Fibroblast of the conjunctiva (primary cell): Measurements from ENCODE around the gene ENO3.

ENCODE experiments used
- DNase-seq: peaks from one replicate; pipeline ENCODE4 v3.0.0-alpha.2; 2010; ENCODE audit warnings: low read depth

Gene ENO3

GRCh38 chr17:4937553-4937952, 13.4 kb upstream of the ENO3 start:
- DNase-seq: no peak

- DNase-seq: no peak
Measured at GRCh38 chr17:4938069-4938491, 12.8 kb upstream of the ENO3 start.

DNA sequence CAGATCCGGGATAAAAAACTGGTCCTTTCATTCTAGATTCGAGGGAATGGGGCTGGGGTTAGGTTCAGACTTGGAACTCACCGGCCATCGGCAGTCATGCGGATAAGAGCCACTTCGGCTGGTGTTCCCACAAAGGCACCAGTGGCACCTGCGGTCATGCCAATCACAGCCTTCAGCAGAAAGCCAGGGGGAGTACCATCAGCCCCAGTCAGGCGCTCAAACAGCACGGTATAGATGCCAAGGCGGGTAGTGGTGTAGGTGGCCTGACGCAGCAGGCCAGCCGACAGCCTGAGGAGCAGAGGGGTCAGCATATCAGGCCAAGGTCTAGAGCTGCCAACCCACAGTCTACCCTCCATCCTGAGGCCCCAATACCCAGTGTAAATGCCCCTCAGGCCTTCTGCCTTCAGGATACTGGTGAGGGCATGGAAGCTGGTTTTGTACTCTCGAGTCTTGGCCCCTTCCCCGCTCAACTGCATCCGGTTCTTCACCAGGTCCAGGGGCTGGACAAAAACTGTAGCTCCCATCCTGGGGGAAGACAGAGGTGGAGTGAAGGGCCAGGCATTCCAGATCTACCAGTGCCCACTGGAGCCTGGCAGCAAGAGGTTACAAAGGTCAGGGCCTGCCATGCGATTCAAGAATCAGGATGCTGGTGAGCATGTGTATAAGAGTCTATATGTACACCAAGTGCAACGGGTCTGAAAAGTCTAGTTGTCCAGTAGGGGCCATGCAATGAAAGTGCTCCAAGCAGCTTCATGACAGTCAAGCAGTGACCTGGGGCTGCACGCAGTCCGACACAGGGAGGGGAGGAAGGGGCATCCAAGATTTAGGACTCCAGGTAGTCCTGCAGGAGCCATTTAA, 12.0 kb upstream of the ENO3 start:
- DNase-seq: no peak

- DNase-seq: no peak
Measured at GRCh38 chr17:4939546-4939795, 11.4 kb upstream of the ENO3 start.

GRCh38 chr17:4939796-4940554, 10.9 kb upstream of the ENO3 start, which contains the start of the genes RNF167 and SLC25A11:
TSS of gene RNF167 (plus strand) at chr17:4940268. CDS start at chr17:4940910, 642 bp downstream.
TSS of gene SLC25A11 (minus strand) at chr17:4940046. CDS start at chr17:4939910, 136 bp downstream.
- DNase-seq: peak; percentile 100

DNA sequence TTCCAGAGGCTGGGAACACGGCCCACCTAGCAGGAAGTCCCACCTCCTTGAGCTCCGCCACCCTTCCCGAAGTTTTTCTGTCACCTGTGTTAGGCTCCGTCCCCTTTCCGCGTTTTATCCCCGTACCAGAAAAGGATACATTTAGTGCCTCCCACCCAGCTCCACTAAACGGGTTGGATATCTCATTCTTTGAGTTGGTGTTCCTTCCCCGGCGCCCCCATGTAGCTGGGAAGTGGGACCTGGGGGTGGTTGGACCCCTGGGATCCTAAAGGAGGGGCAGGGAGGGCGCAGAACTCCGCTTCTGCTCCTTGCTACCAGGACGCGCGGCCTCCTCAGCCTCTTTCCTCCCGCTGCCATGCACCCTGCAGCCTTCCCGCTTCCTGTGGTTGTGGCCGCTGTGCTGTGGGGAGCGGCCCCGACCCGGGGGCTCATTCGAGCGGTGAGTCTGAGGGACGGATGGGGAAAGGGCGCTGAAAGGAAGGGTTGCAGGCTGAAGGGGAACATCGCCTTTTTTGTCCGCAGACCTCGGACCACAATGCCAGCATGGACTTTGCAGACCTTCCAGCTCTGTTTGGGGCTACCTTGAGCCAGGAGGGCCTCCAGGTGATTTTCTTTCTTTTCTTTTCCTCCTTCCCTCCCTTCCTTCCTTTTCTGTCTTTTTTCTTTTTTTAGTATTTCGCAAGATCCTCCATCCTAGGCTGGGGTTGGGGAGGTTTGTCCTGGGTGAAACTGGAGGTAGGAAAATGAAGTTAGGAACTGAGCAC, 10.2 kb upstream of the ENO3 start:
- DNase-seq: no peak

DNA sequence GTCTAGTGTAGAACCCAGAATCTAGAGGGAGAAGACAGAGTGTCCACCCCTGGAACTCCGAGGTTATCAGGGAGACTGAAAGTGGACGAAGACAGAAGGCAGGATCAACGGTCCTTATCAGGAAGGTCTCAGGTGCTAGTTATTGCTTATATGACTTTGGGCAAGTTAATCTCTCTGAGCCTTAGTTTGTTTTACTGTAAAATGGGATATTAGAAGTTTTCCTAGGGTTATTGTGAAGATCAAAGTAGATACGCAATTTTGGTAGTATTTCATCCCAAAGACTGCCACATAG, 9.7 kb upstream of the ENO3 start:
- DNase-seq: no peak

GRCh38 chr17:4942760-4943508, 8.0 kb upstream of the ENO3 start:
- no peak for DNase-seq

GRCh38 chr17:4944163-4944553, 6.8 kb upstream of the ENO3 start:
- DNase-seq: no peak

DNA sequence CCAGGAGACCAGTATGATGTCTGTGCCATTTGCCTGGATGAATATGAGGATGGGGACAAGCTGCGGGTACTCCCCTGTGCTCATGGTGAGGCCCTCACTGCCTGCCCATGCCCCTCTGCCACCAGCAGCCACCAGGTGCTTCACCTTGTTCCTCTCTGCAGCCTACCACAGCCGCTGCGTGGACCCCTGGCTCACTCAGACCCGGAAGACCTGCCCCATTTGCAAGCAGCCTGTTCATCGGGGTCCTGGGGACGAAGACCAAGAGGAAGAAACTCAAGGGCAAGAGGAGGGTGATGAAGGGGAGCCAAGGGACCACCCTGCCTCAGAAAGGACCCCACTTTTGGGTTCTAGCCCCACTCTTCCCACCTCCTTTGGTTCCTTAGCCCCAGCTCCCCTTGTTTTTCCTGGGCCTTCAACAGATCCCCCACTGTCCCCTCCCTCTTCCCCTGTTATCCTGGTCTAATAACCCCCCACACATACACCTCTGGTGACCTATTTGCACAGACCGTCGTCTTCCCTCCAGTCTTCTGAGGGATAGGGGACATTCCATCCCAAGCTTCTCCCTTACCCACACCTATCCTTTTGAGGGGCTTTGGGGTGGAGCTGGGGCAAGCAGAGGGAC, 6.3 kb upstream of the ENO3 start:
- DNase-seq: no peak

- peak; percentile 86 for DNase-seq
Measured at GRCh38 chr17:4945176-4945943, 5.6 kb upstream of the ENO3 start.

DNA sequence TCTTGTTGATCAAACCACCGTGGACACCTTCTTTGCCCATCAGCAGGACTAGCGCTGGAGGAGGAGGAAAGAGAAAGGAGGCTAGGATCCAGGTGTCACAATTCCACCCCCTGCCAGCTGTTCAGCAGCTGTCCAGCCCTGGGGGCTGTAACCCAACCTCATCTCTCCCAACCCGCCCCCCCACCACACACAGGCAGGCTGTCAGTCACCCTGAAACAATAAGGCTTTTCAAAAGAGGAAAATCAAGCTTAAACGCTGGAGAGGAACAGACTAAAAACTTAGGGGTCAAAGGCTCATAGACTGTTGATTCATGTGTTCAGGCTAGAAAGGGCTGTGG, 5.0 kb upstream of the ENO3 start:
- no peak for DNase-seq

DNA sequence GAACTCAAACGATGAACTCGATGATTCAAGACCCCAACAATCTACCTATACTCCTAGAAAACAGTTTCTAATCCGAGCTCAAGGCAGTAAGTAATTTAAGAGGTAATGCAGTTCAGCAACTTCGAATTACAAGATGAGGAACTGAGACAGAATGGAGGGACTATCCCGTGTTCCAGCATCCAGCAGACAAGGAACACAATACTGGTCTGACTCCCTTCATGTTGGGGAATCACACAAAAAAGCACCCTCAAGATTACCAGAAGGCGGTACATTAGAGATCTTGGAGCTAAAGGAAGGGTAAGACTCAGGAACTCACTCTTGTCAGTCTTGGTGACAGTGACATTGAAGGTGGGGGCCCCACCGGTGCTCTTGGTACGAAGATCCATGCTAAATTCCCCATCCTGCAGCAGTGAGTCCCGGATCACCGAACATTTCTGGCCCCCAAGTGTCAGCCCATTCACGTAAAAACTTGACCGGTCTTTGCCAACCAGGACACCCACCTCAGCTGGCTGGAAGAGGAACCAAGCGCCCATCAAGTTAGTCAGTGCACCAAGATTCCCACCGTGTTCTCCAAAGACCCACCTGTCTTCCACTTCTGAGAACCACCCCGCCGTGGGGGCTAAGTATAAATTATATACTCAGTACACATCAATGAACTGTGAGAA, 4.5 kb upstream of the ENO3 start:
- DNase-seq: no peak

GRCh38 chr17:4947010-4947410, 3.9 kb upstream of the ENO3 start:
- DNase-seq: no peak

DNA sequence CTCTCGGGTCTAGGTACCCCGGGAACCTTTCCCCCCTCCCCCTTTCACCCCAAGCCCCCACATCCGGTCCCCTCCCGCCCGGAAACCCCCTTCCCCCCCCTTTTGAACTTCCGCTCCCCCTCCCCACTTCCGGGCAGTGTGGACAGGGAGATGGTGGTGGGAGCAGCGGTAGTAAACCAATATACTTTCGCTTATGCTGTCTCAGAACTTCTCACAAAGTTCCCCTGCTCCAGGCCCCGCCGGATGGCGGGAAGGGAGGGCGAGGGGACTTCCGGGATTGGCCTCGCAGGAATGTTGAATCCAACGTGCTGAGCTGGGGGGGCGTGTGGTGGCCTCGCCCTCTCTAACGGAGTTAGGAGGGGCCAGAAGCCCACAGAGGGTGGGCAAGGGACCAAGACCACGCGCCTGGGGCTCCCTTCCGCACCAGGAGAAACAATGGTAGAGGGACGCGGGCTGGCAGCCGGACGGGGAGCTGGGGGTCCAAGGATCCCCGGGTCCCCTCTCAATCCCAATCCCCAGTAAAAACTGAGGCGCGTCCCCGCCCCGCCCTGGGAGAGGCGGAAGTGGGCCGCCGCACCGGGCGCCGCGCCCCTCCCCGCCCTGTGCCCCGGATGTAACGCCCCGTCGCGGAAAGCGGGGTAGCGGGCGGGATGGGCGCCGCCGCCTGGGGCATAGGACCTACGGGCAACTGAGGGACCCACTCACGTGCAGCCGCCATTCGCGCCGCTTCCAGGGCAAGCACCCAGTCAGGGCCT, 3.3 kb upstream of the ENO3 start:
- DNase-seq: no peak

DNA sequence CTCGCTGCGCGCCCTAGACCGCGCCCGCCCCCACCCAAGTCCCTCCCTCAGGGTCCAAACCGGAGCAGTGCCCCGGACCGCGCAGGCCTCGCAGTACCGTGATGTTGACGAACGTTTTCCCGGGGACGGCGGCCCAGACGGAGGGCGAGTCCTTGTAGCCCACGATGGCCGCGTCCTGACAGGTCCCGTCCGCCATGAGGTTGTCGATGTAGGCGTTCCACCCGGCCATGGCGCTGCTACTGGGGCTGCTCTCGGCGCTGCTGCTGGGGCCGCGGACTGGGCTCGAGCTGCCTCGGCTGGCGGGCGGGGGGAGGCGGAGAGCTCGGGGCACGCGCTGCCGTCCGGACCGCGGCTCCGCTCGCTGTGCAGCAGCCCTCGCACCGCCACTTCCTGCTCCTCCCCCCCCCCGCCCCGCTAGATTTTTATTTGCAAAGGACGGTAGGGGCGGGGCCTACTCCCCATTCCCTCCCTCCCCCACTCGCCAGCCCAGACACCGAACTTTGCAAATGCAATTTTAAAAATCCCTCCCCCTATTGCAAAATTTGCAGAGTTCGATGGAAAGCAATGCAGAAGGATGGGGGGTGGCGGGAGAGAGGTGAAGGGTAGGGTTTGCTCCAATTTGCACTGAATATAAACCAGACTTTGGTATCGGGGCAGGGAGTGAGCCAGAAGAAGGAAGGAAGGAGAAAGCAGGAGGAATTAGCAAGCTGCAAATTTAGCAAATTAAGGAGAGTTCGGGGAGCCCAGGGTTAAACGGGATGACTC, 2.6 kb upstream of the ENO3 start, which contains the start of gene PFN1:
Gene PFN1, minus strand, starts transcription at position 365 of the 765 bp plus-strand sequence. Its CDS starts 136 bp downstream, at position 229.
- DNase-seq: peak; percentile 86

DNA sequence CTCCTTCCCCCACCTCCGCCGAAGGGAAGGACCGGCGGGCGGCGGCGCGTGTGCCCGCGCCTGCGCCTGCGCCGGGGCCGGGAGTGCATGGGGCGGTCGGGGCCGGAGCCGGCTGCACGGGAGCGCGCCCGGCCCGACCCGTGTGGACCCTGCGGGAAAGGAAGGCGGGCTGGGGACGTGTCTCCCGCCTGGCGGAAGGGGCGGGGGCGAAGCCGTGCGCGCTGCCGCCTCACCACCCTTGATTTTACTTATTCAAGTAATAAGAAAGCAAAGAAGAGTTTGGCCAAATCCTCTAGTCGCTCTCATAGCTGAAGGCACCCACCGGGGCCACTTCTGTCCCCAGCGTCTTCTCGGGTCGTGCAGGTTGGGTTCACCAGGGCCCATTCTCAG, 2.0 kb upstream of the ENO3 start:
- DNase-seq: peak; percentile 84

GRCh38 chr17:4949321-4950074, 1.4 kb upstream of the ENO3 start:
- peak; percentile 39 for DNase-seq
